ENCODE results near the gene ASB18. TPM values are rescaled to one million over a fixed set of nuclear protein-coding genes. Genes with fewer than 3 reads are reported as not detected.

ASB18 gene
- total and polyA plus RNA-seq, 10 donors, result not detected

DNA sequence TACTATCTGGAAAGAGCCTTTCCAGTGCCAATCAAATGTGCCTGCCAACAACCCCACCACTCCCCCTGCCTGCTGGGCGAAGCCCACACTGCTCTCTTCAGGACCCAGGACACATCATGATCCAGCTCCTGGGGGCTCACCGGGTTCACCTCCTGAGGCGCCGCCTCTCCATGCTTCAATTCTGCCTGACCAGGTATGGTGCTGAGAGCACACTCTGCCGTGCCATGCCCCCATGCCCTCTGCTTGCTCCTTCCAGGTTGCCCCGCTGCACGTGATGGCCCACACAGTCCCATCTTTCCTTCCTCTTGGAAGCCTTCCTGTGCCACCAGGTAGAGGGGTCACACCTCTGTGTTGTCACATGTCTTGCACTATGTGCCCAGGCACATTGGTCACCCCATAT lies 47.5 kb downstream of the ASB18 start:
- intact Hi-C loops (cut with DNase I; ENCODE audit: low total_unique reads), result no loop called here

DNA sequence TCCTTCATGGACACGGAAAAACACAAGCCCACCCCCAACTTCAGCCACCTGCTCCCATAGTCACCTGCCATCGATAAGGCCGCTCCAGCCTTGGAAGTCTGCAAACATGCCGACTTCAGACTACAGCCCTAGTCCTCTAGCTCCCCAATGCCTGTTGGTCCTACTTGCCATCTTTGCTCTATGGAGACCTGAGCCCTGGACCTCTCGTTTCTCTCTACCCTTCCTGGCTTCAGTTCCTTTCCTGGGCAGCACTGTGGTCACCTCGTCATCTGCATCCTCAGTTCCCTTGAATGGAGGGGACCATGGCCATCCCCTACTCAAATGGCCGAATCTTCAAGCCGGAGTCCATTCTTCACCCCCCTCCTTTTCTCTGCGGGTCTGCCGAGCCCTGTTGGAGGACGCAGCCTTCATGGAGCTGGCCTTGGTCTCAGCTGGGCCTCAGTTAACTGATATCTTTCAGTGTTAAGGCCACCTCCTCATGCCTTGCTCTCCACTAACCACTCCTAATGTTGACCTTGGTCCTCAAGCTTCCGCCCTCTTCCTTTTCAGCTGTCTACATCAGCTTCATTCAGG lies 48.4 kb downstream of the ASB18 start:
- H3K4me3 ChIP-seq, result no peak overlapping the region
- H3K4me1 ChIP-seq, result no peaks in the 10 kb centered on the region
- peaks cover 0 to 82% (median 7%) of the 10 kb centered on the region in 7 donors for H3K27me3 ChIP-seq (replicated peaks in 1 of 7)
- H3K9me3 ChIP-seq, result no peaks in the 10 kb centered on the region
- H3K36me3 ChIP-seq, result no peaks in the 10 kb centered on the region
- TF ChIP-seq POLR2A (IDR thresholded peaks at IDR 0.05), result no peak
- TF ChIP-seq, protein P1, sequence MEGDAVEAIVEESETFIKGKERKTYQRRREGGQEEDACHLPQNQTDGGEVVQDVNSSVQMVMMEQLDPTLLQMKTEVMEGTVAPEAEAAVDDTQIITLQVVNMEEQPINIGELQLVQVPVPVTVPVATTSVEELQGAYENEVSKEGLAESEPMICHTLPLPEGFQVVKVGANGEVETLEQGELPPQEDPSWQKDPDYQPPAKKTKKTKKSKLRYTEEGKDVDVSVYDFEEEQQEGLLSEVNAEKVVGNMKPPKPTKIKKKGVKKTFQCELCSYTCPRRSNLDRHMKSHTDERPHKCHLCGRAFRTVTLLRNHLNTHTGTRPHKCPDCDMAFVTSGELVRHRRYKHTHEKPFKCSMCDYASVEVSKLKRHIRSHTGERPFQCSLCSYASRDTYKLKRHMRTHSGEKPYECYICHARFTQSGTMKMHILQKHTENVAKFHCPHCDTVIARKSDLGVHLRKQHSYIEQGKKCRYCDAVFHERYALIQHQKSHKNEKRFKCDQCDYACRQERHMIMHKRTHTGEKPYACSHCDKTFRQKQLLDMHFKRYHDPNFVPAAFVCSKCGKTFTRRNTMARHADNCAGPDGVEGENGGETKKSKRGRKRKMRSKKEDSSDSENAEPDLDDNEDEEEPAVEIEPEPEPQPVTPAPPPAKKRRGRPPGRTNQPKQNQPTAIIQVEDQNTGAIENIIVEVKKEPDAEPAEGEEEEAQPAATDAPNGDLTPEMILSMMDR (IDR thresholded peaks at IDR 0.05 in 8 of 11, conservative IDR thresholded peaks at IDR 0.05 in 3 of 11), result no peak
- TF ChIP-seq POLR2AphosphoS5 (IDR thresholded peaks at IDR 0.05), result no peak
- no peak overlapping the region for H3K27ac ChIP-seq
- 86 to 96% (median 89%) methylated on average over 12 of the region's 12 CpGs for WGBS, 5 donors
- DNase-seq, result no peak
- intact Hi-C loops (cut with DNase I; ENCODE audit: low total_unique reads), result no loop called here

More for the DNA sequence above, 47.5 kb downstream of the ASB18 start:
- Histone ChIP-seq H3K36me3 (no peaks in the 10 kb centered on the region), H3K9me3 (no peaks in the 10 kb centered on the region), H3K27ac (no peak overlapping the region), H3K27me3 (replicated peaks in 1 of 7) (peaks cover 0 to 74% (median 7%) of the 10 kb centered on the region in 7 donors), H3K4me3 (no peak overlapping the region), H3K4me1 (no peaks in the 10 kb centered on the region)
- DNase-seq, result no peak
- TF ChIP-seq POLR2AphosphoS5 (IDR thresholded peaks at IDR 0.05) (no peak), POLR2A (IDR thresholded peaks at IDR 0.05) (no peak)
- TF ChIP-seq, protein P1 (IDR thresholded peaks at IDR 0.05 in 8 of 11, conservative IDR thresholded peaks at IDR 0.05 in 3 of 11), result no peak
- 84 to 93% (median 90%) methylated on average over 7 of the region's 7 CpGs for WGBS, 5 donors

DNA sequence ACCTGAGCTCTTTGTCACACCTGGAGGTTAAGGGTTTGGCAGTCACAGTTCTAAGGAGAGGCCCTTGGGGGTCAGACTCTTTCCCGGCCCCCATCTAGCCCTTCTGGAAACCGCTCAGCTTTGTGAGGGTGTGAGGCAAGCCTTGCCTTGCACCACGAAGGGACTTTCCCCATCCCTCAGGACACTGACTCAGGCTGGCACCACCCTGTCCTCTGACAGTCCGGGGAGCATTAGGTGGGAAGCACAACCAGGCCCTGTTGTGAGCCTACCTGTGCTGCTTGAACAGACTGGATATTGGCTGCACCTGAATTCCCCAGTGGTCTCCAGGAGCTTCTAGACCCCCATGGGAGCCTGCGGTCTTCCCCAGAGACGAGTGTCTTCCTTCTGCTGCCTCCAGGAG lies 49.0 kb downstream of the ASB18 start:
- peaks cover 0 to 85% (median 7%) of the 10 kb centered on the region in 7 donors for H3K27me3 ChIP-seq (replicated peaks in 1 of 7)
- H3K4me3 ChIP-seq, result no peak overlapping the region
- DNase-seq, result no peak
- intact Hi-C loops (cut with DNase I; ENCODE audit: low total_unique reads), result no loop called here
- TF ChIP-seq POLR2AphosphoS5 (IDR thresholded peaks at IDR 0.05), result no peak
- TF ChIP-seq, protein P1 (IDR thresholded peaks at IDR 0.05 in 8 of 11, conservative IDR thresholded peaks at IDR 0.05 in 3 of 11), result no peak
- no peak for TF ChIP-seq POLR2A (IDR thresholded peaks at IDR 0.05)
- no peaks in the 10 kb centered on the region for H3K36me3 ChIP-seq
- no peaks in the 10 kb centered on the region for H3K4me1 ChIP-seq
- no peak overlapping the region for H3K27ac ChIP-seq
- H3K9me3 ChIP-seq, result no peaks in the 10 kb centered on the region
- WGBS, 5 donors, result 63 to 85% (median 78%) methylated on average over 4 to 6 of the region's 6 CpGs

DNA sequence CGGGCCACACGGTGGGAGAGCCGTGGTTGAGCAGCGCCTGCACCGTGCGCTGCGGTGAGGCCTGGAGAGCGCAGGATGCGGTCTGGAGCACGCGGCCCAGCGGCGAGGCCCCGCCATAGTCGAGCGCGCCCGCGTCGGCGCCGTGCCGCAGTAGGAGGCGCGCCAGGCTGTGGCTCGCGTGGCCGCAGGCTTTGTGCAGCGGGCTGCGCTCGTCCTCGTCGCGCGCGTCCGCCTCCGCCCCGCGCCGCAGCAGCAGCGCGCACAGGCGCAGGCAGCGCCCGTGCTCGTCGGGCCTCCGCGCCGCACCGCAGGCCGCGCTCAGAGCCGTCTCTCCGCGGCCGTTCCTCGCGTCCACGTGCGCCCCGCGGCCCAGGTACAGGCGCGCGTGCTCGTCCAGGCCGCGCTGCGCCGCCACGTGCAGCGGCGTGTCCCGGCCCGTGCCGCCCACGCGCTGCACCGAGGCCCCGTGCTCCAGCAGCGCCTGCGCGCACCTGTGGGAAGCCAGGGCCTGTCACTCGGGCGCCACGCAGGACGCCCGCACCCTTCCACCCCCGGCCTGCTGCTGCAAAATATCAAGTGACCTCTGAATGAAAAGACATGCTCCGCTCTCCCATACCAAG lies 49.7 kb downstream of the ASB18 start:
- no peaks in the 10 kb centered on the region for H3K9me3 ChIP-seq
- 38 to 70% (median 52%) methylated on average over 33 to 92 of the region's 92 CpGs for WGBS, 5 donors
- H3K36me3 ChIP-seq, result no peaks in the 10 kb centered on the region
- DNase-seq, result no peak
- H3K27ac ChIP-seq, result no peak overlapping the region
- H3K4me3 ChIP-seq, result no peak overlapping the region
- intact Hi-C loops (cut with DNase I; ENCODE audit: low total_unique reads), result no loop called here
- peaks cover 0 to 90% (median 7%) of the 10 kb centered on the region in 7 donors for H3K27me3 ChIP-seq (replicated peaks in 1 of 7)
- TF ChIP-seq POLR2AphosphoS5 (IDR thresholded peaks at IDR 0.05) (no peak), POLR2A (IDR thresholded peaks at IDR 0.05) (no peak)
- TF ChIP-seq, protein P1 (IDR thresholded peaks at IDR 0.05 in 8 of 11, conservative IDR thresholded peaks at IDR 0.05 in 3 of 11), result no peak
- H3K4me1 ChIP-seq, result no peaks in the 10 kb centered on the region
